ENCODE data around the gene HLA-E. TPM values are rescaled to one million over a fixed set of nuclear protein-coding genes. Genes with fewer than 3 reads are reported as not detected.

HLA-E gene
- total RNA-seq, 1 donor from 2014 or later = 215 TPM

DNA sequence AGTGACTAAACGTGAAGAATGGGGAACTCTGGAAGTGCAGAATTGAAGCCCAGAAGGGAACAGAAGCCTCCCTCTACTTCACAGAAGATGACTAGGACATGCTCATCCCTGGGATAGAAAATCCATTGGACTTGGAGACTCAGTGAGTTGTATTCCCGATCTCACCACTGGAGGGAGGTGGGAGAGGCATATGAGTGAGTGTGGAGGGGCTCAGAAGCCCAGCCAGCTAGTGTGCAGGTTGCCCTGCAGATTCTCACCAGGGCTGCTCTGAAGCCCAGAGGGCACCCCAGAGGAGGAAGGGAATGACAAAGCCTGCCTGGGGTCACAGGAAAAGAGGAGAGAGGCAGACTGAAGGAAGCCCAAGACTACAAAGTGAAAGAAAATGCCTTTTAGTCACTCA, 42.1 kb upstream of the HLA-E start:
- DNase-seq (ENCODE audit: low read depth) (peak; percentile 18), FAIRE-seq (no peak)
- Histone ChIP-seq H3K4me3 (ENCODE audit: low read depth, low read length) (no peak overlapping the region), H3K36me3 (ENCODE audit: control insufficient read depth, insufficient read depth, low read length) (no peaks in the 10 kb centered on the region), H3K27me3 (ENCODE audit: control insufficient read depth, insufficient read depth, low read length) (peaks cover 61% of the 10 kb centered on the region)
- TF ChIP-seq, protein P1, sequence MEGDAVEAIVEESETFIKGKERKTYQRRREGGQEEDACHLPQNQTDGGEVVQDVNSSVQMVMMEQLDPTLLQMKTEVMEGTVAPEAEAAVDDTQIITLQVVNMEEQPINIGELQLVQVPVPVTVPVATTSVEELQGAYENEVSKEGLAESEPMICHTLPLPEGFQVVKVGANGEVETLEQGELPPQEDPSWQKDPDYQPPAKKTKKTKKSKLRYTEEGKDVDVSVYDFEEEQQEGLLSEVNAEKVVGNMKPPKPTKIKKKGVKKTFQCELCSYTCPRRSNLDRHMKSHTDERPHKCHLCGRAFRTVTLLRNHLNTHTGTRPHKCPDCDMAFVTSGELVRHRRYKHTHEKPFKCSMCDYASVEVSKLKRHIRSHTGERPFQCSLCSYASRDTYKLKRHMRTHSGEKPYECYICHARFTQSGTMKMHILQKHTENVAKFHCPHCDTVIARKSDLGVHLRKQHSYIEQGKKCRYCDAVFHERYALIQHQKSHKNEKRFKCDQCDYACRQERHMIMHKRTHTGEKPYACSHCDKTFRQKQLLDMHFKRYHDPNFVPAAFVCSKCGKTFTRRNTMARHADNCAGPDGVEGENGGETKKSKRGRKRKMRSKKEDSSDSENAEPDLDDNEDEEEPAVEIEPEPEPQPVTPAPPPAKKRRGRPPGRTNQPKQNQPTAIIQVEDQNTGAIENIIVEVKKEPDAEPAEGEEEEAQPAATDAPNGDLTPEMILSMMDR (IDR thresholded peaks at IDR 0.05; ENCODE audit: insufficient read depth, low read length, severe bottlenecking) = peak; percentile 17

GRCh38 chr6:30450548-30450908, 38.8 kb upstream of the HLA-E start:
- TF ChIP-seq, protein P1 (IDR thresholded peaks at IDR 0.05; ENCODE audit: insufficient read depth, low read length, severe bottlenecking) = no peak
- DNase-seq (ENCODE audit: low read depth) = no peak
- H3K27me3 ChIP-seq (ENCODE audit: control insufficient read depth, insufficient read depth, low read length) = peaks cover 66% of the 10 kb centered on the region
- no peak for FAIRE-seq
- H3K36me3 ChIP-seq (ENCODE audit: control insufficient read depth, insufficient read depth, low read length) = no peaks in the 10 kb centered on the region
- H3K4me3 ChIP-seq (ENCODE audit: low read depth, low read length) = no peak overlapping the region

DNA sequence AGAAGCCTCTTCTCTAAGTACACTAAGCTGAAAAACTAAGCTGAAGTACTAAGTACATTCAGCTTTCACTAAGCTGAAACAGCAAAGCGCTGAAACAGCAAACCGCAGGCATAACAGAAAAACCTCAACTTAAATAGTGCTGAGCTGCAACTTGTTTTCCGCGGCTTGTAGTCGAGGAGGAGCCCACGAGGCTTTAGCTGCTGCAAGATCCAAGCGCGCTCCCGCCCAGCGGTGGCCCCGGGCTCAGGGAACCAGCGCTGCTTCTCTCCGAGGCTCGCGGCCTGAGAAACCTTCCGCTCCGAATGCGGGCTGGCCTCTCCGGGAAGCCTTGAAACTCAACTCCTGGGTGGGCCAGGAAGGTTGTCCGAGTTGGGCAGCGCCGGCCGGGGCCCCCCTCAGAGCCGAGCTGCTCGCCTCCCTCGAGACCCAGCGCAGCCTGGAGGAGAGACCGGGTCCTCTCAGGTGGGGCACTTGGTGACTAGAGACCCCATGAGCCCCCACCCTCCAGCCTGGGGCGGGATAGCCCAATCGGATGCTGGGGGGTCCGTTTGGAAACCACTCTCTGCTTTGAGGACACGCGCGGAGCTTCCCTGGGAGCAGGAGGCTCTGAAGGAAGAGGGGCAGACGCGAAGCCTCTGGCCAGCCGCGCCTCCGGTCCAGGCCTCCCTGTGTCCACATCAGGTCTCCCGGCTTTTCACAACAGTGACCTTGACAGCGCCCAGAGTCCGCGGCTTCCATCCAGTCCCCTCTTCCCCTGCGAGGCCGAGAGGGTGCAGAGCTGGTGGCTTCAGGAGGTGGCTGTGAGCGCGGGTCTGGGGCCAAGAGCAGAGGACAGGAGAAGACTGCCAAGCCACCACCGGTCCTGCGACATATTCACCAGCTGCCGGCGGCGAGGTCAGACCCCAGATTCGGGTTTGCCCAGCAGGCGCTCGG, 38.1 kb upstream of the HLA-E start:
- H3K4me3 ChIP-seq (ENCODE audit: low read depth, low read length) = no peak overlapping the region
- no peak for FAIRE-seq
- H3K27me3 ChIP-seq (ENCODE audit: control insufficient read depth, insufficient read depth, low read length) = peaks cover 61% of the 10 kb centered on the region
- no peaks in the 10 kb centered on the region for H3K36me3 ChIP-seq (ENCODE audit: control insufficient read depth, insufficient read depth, low read length)
- TF ChIP-seq, protein P1 (IDR thresholded peaks at IDR 0.05; ENCODE audit: insufficient read depth, low read length, severe bottlenecking) = no peak
- DNase-seq (ENCODE audit: low read depth) = peak; percentile 47

- Histone ChIP-seq H3K27me3 (ENCODE audit: control insufficient read depth, insufficient read depth, low read length) (peaks cover 57% of the 10 kb centered on the region), H3K4me3 (ENCODE audit: low read depth, low read length) (no peak overlapping the region), H3K36me3 (ENCODE audit: control insufficient read depth, insufficient read depth, low read length) (no peaks in the 10 kb centered on the region)
- DNase-seq (ENCODE audit: low read depth) (no peak), FAIRE-seq (no peak)
- TF ChIP-seq, protein P1 (IDR thresholded peaks at IDR 0.05; ENCODE audit: insufficient read depth, low read length, severe bottlenecking) = no peak
These were observed 36.4 kb upstream of the HLA-E start for GRCh38 chr6:30452736-30453507.

- TF ChIP-seq, protein P1 (IDR thresholded peaks at IDR 0.05; ENCODE audit: insufficient read depth, low read length, severe bottlenecking) = peak; percentile 86
- no peak overlapping the region for H3K4me3 ChIP-seq (ENCODE audit: low read depth, low read length)
- no peaks in the 10 kb centered on the region for H3K36me3 ChIP-seq (ENCODE audit: control insufficient read depth, insufficient read depth, low read length)
- H3K27me3 ChIP-seq (ENCODE audit: control insufficient read depth, insufficient read depth, low read length) = peaks cover 57% of the 10 kb centered on the region
- DNase-seq (ENCODE audit: low read depth) = peak; percentile 62
- FAIRE-seq = no peak
These were observed 35.7 kb upstream of the HLA-E start for GRCh38 chr6:30453508-30454116.

Measured in bronchial epithelial cell (primary cell).